Activated CD4-positive, CD25-positive, alpha-beta regulatory T cell (primary cell): ENCODE results near the gene KDM2B.
A peak's percentile ranks its signal among the peaks of the same experiment; 100 is the strongest.

Experiments
- DNase-seq, 4 experiments: peaks; one replicate each; lab custom pipeline; 2025; lab: John Stamatoyannopoulos, UW

Gene KDM2B

DNA sequence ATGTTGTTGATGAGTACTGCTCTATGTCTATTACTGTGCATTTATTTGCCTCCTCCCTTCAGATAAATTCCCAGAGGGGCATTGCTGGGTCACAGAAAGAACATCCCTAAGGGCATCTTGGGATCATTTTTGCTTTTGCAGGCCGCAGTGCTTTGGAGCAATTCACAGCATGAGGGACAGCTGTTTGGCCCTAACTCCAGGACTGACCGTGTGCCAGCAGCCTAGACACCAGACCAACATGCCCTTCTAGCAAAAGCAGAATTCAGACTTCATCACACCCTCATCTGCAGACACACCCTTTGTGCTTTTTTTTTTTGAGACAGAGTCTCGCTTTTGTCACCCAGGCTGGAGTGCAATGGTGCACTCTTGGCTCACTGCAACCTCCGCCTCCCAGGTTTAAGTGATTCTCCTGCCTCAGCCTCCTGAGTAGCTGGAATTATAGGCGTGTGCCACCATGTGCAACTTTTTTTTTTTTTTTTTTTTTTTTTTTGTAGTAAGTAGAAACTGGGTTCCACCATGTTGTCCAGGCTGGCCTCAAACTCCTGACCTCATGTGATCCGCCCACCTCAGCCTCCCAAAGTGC lies 149.9 kb downstream of the KDM2B start:
- DNase-seq: no peak

DNA sequence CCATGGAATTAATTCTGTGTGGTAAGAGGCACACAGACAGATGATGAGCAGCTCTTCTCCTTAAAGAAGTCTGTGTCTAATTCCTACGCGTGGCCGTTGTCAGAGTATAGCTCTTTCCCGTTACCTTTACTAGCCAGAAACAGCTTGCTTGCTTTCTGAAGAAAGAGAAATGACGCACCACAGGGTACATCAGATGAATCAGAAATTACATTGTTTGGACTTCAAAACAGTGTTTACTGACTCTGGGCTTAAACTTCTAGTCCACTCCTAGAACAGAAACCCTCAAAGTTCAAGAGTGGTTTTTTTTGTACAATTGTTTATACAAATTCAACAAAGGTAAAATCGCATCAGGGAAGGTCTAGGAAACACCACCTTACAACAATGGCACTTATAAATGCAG lies 151.9 kb downstream of the KDM2B start:
- no peak for DNase-seq

DNA sequence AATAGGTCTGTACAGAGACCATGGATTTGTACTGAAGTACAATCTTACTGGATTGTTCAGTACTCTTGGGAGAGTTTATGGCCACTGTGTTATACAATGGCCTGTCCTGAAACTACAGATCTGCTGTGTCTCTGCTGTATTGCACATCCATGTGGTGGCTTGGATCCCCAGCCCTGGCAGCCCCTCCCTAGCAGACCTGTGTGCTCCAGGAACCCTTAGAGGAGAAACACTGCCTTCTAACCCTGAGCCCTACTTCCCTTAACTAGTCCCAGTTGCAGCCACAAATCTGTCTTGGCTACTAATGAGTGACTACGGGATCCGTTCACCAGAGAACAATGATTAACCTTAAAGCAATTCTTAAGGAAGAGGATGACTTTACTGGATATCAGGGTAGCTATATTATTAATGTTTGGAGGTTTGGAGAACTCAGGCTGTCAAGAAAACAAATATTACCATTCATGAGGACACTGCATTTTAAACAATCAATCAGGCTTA lies 153.2 kb downstream of the KDM2B start:
- DNase-seq: no peak

DNA sequence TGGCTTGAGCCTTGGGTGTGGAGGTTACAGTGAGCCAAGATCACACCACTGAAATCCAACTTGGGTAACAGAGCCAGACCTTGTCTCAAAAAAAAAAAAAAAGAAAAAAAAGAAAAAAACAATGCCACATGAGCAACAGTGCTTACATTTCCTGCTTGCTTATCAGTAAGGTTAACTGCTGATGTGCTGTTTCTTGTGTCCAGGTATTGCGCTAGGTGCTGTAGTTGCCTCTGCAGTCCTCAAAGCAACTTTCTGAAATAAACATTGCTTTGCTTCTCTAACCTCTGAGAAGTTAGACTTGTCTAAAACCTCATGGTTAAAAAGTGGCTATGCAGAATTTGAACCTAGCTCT lies 156.2 kb downstream of the KDM2B start:
- no peak for DNase-seq

DNA sequence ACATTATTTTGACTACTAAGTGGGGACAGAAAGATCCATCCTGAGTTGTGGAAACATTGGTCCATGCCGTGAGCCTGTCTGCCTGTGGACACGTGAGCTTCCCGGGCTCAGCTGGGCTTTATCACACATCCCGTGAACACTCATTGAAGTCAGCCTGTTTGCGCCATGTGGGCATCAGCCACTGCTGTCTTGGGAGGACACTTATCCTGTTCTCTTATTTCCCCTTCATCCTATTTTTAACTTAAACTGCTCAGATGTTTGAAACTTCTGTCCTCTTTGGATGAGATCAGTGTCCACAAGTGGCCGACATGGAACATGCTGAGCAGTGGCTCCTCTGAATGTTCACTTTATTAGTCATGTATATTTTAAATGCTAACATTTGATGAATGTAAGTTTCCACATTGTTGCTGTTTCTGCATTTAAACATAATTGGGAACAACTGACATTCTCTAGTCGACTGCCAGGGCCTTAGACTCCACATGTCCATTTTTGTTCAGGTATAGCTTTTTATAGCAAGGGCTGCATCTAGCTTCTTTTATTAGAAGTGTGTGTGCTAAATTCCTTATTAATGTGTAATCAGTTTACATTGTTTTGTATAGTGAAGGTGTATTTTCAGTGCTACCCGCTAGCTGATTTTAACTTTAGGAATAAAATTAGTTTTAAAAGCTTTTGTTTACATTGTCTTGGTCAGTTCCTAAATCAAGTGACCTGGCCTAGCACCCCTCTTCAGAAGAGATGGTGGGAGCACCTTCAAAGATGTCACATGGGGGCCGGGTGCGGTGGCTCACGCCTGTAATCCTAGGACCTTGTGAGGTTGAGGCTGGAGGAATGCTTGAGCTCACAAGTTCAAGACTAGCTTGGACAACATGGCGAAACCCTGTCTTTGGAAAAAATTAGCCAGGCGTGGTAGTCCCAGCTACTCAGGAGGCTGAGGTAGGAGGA lies 156.9 kb downstream of the KDM2B start:
- DNase-seq: no peak

DNA sequence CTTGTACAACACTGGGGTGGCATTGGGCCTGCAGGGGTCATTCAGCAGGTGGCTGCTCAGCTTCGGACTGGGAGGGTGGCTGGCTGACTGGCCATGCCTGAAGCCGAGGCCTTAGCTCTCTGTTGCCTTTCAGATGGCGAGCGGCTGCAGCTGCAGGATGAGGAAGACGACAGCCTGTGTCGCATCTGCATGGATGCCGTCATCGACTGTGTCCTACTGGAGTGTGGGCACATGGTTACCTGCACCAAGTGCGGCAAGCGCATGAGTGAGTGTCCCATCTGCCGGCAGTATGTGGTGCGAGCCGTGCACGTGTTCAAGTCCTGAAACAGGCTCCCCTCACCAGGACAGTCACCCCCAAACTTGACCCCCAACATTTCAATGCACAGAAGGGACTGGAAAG lies 157.6 kb downstream of the KDM2B start:
- no peak for DNase-seq

DNA sequence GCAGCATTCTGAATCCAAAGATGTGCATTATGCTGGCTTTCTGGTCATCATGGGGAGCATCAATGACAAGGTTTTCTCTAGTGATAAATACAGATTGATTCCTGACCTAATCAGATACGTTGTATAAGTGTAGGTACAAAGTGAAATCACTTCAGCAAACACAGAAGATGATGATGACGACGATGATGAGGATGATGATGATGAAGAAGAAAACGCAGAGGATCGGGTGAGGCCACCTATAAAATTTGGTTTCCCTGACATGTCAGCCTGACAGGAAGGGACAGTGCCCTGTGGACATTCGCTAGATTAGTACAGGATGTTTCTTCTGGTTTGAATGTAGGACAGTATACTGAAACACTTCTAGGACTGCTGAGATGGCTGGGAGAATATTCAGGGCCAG lies 160.7 kb downstream of the KDM2B start:
- DNase-seq: no peak

DNA sequence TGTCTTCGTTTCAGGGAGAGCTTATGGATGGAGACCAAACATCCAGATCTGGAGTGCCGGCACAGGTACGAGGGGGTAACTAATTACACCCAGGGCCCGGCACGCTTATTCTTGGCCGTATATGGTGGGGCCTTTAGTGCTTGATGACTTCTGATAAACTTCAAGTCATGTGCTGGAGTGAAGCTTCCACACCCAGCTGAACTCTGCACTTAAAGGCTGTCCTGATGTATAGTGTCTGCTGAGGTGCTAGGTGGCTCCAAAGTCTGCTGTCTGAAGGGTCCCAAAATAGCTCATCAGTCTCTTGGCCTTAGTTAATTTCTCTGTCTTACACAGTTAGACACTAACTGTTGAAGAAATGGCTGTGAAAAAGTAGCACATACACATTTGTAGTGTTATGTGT lies 163.0 kb downstream of the KDM2B start:
- no peak for DNase-seq

DNA sequence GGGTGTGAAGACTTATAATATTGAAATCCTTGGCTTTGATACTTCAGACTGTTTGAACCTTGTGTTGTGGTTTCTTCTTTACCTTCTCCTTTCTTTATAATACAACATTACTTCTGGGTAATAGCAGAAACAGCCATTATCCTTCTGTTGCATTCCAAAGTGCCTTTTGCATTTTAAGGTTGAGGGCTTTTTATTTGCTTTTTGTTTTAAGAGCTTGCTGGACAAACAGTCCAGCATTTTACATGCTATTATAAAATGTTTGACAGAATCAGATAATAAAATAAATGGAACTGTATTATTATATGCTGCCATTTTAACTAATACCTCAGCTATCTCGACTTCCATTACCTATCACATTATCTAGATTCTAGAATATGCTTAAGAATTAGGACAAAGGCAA lies 166.9 kb downstream of the KDM2B start:
- DNase-seq: no peak

DNA sequence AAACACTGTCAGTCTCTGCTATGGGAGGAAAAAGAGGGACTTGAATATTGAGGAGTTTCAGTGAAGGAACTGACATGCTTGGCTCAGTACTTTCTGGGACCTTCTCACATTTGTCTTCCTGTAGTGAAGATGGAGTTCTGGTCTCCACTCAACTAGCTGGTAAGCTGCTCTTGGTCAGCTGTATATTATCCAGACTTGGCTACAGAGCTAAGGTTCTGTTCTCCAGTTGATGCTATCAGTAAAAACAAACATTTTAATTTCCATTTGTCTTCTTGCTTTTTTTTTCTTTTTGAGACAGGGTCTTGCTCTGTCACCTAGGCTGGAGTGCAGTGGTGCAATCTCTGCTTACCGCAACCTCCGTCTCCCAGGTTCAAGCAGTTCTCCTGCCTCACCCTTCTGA lies 175.6 kb downstream of the KDM2B start:
- no peak for DNase-seq

DNA sequence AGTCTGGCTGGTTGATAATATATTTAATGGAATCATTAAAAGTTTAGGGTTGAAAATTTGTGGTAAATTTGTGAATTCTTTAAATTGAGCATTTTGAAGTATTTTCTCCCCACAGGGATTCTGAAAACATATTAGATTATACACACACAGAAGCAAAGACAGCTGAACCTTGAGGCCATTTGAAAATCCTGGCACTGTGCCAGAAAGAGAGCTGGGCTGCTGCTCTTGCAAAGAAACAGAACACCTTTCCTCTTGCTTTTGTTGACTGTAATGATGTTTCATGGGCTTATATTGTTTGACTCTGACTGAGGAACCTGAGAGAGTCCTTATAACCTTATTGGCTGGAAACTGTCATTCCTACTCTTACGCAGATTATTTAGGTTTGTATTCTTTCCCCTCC lies 176.1 kb downstream of the KDM2B start:
- DNase-seq: no peak

DNA sequence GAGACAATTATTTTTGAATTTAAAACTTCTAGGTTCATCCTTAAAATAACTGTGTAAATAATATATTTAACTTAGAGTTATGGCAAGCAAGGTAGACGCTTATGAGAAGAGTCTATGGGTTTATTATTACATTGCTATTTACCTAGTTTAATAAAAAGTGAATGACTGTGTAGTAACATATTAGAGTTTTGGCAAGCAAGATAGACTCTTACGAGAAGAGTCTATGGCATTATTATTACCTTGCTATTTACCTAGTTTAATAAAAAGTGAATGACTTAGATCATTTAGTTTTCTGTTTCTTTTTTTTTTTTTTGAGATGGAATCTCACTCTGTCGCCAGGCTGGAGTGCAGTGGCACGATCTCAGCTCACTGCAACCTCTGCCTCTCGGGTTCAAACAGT lies 177.1 kb downstream of the KDM2B start:
- DNase-seq: no peak

DNA sequence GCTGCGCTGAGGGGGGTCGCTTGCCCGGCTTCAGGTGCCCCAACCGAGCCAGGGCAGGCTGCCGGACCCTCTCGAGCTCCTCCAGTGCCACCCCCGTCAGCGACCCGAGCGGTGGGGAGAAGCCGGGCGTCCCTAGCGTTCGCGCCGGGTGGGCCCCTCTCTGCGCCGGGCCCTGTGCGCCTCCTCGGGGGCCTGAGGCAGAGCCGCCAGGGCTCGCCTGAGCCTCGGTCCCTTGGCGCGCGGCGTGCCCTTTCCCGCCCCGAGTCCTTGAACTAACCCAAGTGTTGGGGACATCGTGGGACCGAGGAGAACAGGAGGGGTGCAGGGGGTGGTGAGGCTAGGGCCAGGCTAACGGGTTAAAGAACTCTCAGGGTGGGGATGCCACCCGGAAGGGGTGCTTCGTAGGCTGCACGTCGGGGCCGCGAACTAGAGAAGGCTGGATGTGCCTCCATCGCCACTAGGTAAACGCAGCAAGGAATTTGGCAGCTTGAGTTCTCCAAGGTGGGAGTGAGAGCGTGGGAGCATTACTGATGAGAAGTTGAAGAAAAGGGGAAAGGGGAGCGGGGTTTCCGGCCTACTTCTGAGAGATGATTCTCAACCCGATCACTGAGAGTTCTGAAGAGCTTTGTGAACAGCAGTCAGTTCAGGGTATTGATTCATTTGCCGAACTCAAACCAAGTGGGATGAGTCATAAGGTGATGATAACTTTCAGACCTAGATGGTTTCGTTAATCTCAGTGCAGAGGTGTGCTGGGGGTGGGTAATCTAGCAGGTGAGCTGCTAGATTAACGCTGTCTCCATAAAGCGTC lies 180.3 kb downstream of the KDM2B start:
- peak; percentile 37 to 38 (median 38) for DNase-seq

DNA sequence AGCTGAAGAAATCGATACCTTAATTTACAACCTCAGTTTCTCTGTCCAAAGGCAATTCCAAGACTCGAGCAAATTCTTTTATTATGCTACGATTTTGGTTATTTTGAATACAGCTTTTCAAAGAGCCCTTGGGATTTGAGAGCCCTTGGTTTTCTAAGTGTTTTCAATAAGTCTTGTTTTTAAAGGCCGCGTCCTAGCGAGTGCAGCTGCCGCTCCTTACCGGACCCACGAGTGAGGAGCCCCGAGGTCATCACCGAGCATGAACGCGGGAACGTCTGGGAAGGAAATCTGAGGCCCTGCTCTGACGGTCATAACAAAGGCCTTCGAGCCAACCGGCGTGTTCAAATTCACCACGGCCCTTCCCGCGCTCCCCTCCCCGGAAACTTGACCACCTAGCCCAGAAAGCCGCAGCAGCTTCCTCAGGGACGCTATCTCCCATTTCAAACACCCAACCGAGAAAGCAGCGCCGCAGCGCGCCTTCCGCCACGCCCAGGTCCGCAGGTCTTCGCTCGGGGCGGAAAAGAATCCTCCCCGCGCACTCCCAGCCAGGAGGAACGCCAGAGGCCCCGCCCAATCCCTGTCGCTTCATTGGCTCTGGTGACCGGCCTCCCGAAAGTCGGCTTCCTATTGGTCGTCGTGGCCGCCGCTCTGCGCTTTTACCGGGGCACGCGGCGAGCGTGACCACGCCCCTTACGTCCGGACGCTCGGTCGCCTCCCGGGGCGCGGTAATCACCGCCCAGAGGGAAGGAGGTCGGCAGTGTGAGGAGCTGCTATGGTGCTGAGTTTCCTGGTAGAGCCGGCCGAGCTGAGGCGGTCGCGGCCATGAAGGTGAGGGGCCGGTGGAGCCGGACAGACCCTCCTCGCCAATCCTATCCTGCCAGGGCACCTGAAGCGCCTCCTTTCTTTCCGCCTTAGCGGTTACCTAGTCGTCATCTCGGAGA lies 181.2 kb downstream of the KDM2B start, which contains the start of gene RNF34:
Gene RNF34, plus strand, starts transcription at position 728 of the 941 bp plus-strand sequence. Its CDS starts 95 bp downstream, at position 823.
- peak; percentile 92 to 97 (median 94) for DNase-seq

DNA sequence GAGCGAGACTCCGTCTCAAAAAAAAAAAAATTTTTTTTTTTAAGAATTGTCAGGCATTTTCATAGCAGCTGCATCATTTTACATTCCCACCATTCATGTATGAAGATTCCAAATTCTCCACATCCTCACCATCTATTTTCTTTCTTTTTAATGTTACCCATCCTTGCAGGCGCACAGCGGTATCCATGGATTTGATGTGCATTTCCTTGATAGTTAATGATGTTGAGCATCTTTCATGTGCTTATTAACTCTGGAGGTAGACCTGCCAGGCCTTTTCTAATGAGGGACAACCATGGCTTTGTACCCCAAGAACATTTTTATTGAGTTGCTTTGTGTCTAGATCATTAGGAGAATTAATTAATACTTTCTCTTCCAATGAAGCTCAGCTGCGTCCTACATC lies 182.5 kb downstream of the KDM2B start:
- no peak for DNase-seq

DNA sequence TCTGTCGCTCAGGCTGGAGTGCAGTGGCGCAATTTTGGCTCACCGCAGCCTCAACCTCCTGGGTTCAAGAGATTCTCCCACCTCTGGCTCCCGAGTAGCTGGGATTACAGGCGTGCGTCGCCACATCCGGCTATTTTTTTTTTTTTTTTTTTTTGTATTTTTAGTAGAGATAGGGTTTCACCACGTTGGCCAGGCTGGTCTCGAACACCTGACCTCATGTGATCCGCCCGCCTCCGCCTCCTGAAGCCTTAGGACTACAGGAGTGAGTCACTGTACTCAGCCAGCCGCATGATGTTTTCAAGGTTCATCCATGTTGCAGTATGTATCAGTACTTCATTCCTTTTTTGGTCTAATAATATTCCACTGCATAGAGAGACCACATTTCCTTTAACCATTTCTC lies 183.3 kb downstream of the KDM2B start:
- DNase-seq: no peak

DNA sequence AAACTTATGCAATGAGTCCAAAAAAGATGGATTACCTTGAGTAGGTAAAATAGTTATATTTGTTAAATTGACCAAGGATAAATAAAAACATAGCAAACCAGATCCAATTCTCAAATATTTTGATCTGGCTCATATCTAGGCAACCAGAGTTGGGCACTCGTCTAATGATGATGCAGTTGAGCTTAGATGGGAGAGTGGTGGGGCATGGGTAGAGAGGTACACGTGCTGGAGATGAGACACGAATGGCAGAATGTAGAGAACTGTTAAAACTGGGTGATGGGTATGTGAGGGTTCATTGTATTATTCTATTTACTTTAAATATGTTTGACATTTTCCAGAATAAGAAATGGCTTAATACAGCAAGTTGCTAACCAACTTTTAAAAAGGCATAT lies 188.5 kb downstream of the KDM2B start:
- DNase-seq: no peak

DNA sequence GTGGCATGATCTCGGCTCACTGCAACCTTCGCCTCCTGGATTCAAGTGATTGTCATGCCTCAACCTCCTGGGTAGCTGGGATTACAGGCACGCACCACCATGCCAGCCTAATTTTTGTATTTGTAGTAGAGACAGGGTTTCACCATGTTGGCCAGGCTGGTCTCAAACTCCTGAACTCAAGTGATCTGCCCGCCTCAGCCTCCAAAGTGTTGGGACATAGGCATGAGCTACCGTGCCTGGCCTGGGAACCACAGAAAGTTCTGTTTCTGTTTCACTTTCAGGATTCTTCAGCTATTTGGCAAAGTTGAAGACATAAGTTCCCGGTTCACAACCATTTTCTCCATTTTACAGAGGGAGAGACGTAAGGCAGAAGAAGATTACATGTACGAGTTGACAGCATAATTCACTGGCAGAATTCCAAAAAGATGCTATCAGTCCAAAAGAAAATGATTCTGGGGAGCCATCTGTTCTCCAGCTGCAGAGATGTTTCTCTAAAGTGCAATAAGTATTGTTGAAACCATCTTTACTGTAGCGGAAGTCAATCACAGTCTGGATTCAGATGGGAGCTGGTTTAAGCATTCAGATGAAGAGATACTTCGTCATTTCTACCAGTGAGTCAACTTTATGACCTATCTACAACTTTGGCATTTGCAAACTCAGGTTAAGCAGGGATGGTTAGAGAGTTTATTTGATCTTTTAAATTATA lies 189.1 kb downstream of the KDM2B start:
- DNase-seq: no peak

DNA sequence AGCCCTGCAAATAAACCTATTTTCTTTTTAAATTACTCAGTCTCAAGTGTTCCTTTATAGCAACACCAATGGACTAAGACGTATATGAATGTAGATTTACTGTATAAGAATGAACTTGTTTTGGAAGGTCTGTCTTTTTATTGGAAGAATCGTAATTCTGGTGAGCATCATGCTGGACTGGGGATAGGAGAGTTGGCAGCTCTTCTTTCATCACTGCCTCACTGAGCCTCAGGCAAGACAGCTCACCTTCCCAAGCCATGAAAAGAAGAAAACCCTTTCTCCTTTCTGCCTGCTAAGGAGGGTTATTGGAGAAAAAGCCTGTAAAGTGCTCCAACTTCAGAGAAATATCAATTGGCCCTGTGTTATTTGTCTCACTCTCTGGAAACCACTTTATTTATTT lies 190.0 kb downstream of the KDM2B start:
- no peak for DNase-seq

DNA sequence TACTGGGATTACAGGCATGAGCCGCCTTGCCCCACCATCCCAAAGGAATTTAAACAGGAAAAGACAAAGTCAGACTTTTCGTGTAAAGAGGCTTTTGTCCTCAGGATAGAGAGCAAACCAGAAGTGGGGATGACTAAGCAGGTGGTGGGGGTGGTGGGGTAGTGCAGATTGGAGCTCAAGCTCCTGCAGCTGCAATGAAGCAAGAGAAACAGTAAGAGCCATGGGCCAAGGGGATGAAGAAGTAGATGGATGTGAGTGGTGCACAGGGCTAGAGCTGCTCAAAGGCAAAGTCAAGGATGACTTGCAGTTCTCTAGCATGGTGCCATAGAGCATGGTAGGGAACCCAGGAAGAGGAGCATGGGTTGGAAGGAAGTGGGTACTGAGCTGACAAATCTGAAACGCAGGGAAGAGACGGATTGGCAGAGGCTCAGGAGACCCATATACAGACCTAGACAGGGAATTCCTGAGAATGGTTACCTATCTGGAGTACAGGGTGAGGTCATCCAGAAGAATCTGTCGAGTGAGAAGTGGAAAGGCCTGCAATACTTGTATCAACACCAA lies 192.3 kb downstream of the KDM2B start:
- DNase-seq: no peak
